Dedifferentiated amniotic fluid mesenchymal stem cell (primary cell): ENCODE data around the gene TRPC4AP.
A peak's percentile ranks its signal among the peaks of the same experiment; 100 is the strongest.
"Not testable (repeated sequence)": the region's sequence is repeated elsewhere in the genome, so short reads cannot be mapped to it uniquely, and the experiment has no call there.

Experiments used
- DNase-seq: peaks from one replicate; pipeline ENCODE4 v3.0.0-alpha.2; 2016; ENCODE audit errors: extremely low spot score

TRPC4AP gene, protein sequence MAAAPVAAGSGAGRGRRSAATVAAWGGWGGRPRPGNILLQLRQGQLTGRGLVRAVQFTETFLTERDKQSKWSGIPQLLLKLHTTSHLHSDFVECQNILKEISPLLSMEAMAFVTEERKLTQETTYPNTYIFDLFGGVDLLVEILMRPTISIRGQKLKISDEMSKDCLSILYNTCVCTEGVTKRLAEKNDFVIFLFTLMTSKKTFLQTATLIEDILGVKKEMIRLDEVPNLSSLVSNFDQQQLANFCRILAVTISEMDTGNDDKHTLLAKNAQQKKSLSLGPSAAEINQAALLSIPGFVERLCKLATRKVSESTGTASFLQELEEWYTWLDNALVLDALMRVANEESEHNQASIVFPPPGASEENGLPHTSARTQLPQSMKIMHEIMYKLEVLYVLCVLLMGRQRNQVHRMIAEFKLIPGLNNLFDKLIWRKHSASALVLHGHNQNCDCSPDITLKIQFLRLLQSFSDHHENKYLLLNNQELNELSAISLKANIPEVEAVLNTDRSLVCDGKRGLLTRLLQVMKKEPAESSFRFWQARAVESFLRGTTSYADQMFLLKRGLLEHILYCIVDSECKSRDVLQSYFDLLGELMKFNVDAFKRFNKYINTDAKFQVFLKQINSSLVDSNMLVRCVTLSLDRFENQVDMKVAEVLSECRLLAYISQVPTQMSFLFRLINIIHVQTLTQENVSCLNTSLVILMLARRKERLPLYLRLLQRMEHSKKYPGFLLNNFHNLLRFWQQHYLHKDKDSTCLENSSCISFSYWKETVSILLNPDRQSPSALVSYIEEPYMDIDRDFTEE

DNA sequence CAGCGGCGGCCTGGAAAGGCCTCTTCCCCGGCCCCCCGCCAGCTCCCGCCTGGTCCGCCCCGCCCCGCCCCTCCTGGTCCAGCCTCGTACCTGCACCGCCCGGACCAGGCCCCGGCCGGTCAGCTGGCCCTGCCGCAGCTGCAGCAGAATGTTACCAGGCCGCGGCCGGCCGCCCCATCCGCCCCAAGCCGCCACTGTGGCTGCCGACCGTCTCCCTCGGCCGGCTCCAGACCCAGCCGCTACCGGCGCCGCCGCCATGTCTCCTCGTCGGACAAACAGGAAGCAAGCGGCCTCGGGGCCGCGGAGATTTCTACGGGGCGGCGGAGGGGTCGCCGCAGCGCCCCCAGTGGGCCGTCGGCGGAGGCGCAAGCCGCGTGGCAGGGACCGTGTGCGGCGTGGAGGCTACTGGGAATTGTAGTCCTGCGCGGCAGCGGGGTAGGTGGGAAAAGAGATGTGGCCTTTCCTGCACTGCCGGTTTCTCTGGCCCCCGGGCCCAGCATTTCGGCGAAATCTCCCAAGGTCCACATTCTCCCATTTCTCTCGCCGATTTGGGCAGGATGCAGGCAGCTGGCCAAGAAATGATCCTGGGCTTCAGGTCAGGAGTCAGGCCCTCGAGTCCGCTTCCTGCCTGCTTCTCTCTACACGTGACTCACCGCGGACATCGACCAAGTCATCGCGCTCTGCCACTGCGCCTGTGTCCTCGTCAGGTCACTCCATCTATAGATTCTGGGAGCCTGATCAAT lies at the start of gene TRPC4AP:
TRPC4AP (minus strand) TSS at position 284 of the 743 bp plus-strand sequence; CDS start at position 258, 26 bp downstream.
- peak; percentile 80 for DNase-seq

GRCh38 chr20:35135867-35136586 lies 43.4 kb upstream of the TRPC4AP start:
- DNase-seq, result no peak

DNA sequence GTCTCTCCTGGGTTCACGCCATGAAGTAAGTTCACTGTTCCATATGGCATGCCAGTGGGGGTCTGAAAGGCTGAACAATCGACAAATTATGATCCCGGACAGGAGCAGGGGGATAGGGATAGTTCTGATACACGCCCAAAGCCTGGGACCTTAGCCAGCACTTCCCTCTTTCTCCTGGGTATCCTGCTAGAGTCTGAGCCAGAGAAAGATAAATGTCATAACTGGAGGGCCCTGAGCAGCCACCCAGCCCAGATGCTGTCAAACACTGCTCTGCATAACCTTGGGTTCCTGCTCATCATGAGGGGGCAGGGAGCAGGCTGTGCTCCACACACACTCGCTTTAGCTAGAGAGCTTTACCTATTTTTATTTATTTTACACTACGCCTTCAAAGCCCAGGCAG lies 42.3 kb upstream of the TRPC4AP start:
- no peak for DNase-seq

DNA sequence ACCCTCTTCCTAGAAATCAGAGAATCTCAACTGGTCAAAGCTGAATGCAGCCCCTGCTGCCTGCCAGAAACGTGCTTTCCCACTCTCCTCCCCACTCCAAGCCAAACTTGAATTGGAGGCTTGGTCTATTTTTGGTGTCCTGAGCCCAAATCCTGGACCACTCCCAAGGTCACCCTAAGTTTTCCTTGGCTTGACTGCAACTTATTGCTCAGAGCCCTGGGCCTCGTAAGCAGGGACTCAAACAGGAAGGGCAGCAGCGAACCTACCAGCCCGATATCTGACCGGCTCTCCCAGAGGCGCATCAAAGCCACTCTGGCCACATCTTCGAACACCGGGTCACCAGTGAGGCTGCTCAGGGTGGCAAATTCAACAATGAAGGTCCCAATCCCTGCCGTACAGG lies 41.9 kb upstream of the TRPC4AP start:
- no peak for DNase-seq

GRCh38 chr20:35133735-35134134 lies 41.1 kb upstream of the TRPC4AP start:
- DNase-seq, result no peak

GRCh38 chr20:35133031-35133430 lies 40.4 kb upstream of the TRPC4AP start:
- no peak for DNase-seq

DNA sequence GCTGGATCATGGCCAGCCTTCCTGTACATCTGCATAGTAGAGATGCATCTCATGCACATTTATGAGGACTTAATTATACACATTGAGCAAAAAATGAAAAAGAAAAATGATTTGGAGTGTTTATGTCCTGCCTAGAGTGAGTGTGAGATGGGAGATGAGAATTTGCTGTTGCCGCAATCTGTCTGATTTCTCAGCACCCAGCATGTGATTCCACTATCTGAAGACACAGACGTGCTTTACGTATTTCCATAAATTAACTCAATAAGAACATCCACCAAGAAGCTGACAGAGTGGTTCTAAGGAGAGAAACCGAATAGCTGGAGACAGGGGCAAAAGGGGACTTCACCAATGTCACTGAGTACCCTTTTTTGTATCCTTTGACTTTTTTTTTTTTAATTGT lies 39.3 kb upstream of the TRPC4AP start:
- no peak for DNase-seq

- DNase-seq, result no peak
These were observed 37.1 kb upstream of the TRPC4AP start for GRCh38 chr20:35129647-35130069.

DNA sequence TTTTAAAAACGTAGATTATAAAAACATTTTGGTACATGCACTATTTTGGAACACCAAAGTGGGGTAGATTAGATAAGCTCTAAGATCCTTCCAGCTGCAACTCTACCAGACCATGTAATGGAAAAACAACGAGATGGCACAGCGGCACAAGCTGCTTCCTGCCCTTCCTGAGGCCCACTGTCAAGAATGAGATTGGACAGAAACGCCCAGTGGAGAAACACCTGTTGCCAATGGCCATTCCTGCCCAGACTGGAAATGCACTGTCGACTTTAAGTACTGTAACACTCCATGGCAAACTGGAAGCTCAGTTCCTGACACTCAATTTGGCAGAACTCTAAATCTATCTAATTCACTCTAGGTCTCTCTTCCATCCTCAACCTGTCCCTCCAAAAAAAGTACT lies 33.1 kb upstream of the TRPC4AP start:
- DNase-seq, result no peak

DNA sequence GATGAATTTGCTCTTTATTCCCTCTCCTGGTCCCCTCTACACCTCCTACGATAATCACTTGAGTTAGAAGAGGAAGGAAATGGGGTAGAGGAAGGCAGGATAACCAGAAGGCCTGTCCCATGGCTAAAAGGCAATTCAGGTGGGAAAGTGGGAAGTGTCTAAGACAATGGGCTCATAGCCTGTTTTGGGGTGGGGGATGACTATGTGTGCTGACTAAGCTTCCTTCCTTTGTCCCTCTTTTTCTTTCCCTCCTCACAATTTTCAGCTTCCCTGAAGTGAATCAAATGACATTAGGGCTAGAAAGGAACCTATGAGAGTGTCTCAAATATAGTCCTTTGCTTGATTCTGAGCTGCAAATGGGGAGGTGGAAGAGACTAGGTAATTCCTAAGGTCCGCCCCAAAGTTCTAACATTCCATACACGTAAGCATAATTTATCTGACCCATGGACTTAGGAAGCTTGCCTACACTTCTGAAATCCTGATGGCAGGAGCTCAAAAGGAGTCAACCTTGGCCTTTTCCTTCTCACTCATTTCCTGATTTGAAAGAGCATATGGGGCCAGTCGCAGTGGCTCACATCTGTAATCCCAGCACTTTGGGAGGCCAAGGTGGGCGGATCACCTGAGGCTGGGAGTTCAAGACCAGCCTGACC lies 30.3 kb upstream of the TRPC4AP start:
- no peak for DNase-seq

- no peak for DNase-seq
These were observed 28.6 kb upstream of the TRPC4AP start for GRCh38 chr20:35121186-35121585.

DNA sequence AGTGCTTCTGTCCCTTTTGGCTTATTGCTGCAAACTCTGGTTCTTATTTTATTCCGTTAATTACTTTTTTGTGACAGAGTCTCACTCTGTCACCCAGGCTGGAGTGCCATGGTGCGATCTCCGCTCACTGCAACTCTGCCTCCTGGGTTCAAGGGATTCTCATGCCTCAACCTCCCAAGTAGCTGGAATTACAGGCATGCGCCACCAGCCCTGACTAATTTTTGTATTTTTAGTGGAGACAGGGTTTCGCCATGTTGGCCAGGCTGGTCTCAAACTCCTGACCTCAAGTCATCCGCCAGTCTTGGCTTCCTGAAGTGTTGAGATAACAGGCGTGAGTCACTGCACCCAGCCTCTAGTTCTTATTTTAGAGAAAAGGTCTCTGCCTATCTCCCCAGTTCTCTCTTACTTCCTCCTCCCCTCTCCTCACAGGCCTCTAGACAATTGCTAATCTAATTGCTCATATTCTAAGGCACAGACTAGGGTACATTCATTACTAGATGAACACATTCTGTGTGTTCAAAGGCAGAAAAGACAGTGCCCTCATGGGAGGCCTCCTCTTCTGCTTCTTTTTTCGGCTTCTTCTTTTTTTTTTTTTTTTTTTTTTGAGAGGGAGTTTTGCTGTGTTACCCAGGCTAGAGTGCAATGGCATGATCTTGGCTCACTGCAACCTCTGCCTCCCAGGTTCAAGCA lies 27.6 kb upstream of the TRPC4AP start:
- no peak for DNase-seq

- no peak for DNase-seq
These were observed 25.0 kb upstream of the TRPC4AP start for GRCh38 chr20:35117629-35118028.

- DNase-seq, result no peak
These were observed 24.6 kb upstream of the TRPC4AP start for GRCh38 chr20:35117196-35117595.

- no peak for DNase-seq
These were observed 23.7 kb upstream of the TRPC4AP start for GRCh38 chr20:35116258-35116657.

- no peak for DNase-seq
These were observed 23.0 kb upstream of the TRPC4AP start for GRCh38 chr20:35115606-35116005.

GRCh38 chr20:35112276-35112675 lies 19.7 kb upstream of the TRPC4AP start:
- not testable (repeated sequence) for DNase-seq

DNA sequence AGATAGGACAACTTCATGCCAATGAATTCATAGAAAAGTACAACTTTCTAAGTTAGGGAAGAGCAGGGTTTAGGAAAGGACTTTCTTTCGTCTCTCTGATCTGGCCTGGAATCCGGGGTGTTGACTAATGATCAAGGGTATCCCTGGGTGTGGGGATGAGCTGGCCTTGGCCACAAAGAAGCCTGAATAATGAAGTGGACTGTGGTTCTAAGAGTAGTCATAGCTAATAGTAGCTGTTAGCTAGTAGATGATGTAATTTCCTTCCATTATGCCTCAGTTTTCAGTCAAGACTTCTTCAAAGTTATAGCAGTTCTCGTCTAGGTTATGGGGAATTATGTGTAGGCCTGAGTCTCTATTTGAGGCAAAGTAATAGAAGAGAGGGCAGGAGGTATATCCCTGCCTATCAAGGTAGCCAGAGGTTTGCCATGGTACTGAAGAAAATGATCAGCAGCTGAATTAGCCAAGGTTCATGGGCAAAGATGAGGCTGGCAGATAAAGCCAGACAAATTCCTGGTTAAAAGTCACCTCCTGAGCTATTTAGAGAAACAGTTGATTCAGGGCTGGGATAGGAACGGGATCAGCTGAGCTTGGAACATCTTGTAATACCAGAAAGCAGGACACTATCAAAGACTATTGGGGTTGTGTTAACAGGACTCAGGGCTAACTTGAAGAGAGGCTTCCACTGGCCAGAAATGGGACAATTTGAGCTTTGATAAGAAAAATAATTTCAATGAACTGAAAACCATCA lies 18.7 kb upstream of the TRPC4AP start:
- peak; percentile 46 for DNase-seq

GRCh38 chr20:35108921-35109320 lies 16.3 kb upstream of the TRPC4AP start:
- no peak for DNase-seq
